ENCODE data around the gene HTRA3.

Gene HTRA3

DNA sequence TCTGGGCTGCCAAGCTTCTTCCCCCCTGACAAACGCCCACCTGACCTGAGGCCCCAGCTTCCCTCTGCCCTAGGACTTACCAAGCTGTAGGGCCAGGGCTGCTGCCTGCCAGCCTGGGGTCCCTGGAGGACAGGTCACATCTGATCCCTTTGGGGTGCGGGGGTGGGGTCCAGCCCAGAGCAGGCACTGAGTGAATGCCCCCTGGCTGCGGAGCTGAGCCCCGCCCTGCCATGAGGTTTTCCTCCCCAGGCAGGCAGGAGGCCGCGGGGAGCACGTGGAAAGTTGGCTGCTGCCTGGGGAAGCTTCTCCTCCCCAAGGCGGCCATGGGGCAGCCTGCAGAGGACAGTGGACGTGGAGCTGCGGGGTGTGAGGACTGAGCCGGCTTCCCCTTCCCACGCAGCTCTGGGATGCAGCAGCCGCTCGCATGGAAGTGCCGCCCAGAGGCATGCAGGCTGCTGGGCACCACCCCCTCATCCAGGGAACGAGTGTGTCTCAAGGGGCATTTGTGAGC lies 37.0 kb downstream of the HTRA3 start:
- in situ Hi-C loops (cut with HindIII; ENCODE audit: low sequenced_read_pairs): no loop called here

- in situ Hi-C loops (cut with HindIII; ENCODE audit: low sequenced_read_pairs): no loop called here
These were observed 37.6 kb downstream of the HTRA3 start for GRCh38 chr4:8307121-8307520.

- in situ Hi-C loops (cut with HindIII; ENCODE audit: low sequenced_read_pairs): no loop called here
These were observed 38.2 kb downstream of the HTRA3 start for GRCh38 chr4:8307714-8308113.

DNA sequence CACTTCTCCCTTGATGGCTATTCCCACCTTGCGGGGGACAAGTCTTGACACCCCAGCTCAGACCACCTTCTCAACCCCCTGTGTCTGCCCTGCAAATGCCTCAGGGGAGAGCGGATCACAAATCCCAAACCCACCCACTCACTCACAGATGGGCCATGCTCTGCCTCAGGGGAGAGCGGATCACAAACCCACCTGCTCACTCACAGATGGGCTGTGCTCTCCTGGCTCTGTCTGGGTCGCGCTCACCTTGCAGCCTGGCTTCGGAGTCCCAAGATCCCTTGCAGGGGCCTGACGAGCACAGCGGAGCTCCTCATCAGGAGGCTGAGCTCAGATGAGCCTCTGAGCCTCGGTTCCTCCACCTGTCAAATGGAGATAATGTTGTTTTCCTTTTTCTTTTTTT lies 38.6 kb downstream of the HTRA3 start:
- in situ Hi-C loops (cut with HindIII; ENCODE audit: low sequenced_read_pairs): no loop called here

- in situ Hi-C loops (cut with HindIII; ENCODE audit: low sequenced_read_pairs): no loop called here
These were observed 39.6 kb downstream of the HTRA3 start for GRCh38 chr4:8308856-8309771.

DNA sequence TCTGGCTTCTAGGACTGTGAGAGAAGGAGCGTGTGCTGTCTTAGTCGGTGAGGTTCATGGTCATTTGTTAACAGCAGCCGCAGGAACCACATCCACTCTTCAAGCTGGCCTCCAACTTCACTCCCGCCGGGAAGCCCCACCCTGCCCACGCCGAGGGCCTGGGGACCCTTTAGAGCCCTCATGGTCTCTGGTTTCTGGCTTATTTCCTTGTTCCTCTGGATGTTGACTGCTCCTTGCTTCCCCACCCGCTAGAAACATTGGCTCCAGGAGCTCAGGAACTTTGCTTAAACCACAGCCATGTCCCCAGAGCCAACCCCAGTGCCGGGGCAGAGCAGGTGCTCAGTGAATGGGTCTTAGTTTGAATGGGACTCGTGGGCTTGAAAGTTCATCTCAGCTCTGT lies 40.8 kb downstream of the HTRA3 start:
- in situ Hi-C loops (cut with HindIII; ENCODE audit: low sequenced_read_pairs): no loop called here

DNA sequence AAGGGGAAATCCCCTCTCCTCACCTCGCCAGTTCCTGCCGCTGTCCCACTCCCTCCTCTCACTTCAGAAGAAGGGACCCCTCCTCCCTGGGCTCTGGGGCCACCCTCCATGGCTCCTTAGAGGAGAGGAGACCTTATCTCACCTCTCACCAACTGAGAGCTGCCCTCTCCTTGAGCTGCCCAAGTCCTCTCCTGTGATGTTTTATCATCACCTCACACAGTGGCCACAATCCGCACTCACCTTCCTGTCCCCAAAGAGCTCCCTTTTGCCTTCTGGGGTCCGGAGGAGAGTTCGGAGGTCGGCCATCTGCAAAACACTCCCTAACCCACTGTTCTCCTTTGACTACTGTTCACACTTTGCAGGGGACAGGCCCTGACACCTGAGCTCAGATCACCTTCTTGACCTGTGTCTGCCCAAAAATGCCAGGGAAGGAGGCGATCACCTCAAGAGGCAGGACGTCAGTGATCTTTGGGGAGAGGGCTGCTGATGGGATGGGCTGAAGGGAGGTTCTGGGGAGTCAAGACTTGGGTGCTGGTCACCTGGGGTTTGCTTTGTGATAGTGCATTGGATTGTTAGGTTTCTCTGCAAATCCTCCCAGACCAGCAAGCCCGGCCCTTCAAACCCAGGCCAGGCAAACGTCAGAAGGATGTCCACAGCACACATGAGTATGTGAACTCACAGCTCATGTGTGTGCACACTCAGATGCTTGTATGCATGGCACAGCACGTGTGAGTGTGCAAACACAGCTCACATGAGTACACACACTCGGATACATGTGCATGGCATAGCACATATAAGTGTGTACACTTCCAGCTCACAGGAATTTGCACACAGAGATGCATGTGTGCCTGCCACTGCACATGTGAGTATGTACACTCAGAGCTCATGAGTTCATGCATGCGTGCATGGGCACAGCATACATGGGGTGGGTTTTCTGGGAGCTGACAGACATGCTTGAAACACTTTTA lies 41.8 kb downstream of the HTRA3 start:
- in situ Hi-C loops (cut with HindIII; ENCODE audit: low sequenced_read_pairs): no loop called here

DNA sequence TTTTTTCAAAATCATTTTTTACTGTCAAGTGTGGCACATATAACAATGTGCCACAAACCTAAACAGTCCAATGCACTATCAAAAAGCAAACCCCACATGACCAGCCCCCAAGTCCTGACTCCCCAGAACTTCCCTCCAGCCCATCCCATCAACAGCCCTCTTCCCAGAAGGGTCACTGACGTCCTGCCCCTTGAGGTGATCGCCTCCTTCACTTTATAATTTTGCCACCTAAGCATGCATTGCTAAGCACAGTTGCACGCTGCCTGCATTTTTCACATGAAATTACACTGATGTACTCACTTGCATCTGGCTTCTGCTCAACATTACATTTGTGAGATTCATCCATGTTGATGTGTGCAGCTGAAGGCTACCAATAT lies 42.5 kb downstream of the HTRA3 start:
- in situ Hi-C loops (cut with HindIII; ENCODE audit: low sequenced_read_pairs): no loop called here

- in situ Hi-C loops (cut with HindIII; ENCODE audit: low sequenced_read_pairs): no loop called here
These were observed 43.4 kb downstream of the HTRA3 start for GRCh38 chr4:8312976-8313375.

- in situ Hi-C loops (cut with HindIII; ENCODE audit: low sequenced_read_pairs): loop anchor here (5.0 kb wide), 2 partner anchors 62 to 92 kb away; no protein-coding TSS in a partner anchor
These were observed 45.2 kb downstream of the HTRA3 start for GRCh38 chr4:8314691-8315255.

- in situ Hi-C loops (cut with HindIII; ENCODE audit: low sequenced_read_pairs): loop anchor here (5.0 kb wide), 2 partner anchors 63 to 93 kb away; no protein-coding TSS in a partner anchor
These were observed 46.1 kb downstream of the HTRA3 start for GRCh38 chr4:8315435-8316250.

- in situ Hi-C loops (cut with HindIII; ENCODE audit: low sequenced_read_pairs): loop anchor here (5.0 kb wide), 2 partner anchors 64 to 94 kb away; no protein-coding TSS in a partner anchor
These were observed 46.8 kb downstream of the HTRA3 start for GRCh38 chr4:8316251-8316771.

DNA sequence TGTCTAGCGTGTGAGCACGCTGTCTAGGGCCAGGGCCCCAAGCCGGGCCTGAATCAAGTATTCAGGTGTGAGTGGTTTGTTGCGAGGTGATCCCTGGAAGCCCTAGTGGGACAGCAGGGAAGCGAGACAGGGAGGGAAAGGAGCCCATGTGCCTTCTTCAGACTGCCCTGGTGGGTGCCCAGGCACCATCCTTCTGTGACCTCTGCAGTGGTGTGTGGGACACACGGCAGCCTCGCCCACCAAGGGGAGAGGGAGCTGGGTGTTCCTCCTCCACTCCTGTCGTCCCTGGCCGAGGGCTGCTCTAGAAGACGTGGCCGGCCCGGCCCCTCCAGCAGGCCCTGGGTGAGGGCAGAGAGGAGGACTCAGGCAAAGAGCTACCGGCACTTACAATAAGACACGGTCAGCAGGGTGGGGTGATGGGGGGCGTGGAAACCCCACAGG lies 47.4 kb downstream of the HTRA3 start:
- in situ Hi-C loops (cut with HindIII; ENCODE audit: low sequenced_read_pairs): loop anchor here (5.0 kb wide), 2 partner anchors 65 to 95 kb away; no protein-coding TSS in a partner anchor

- in situ Hi-C loops (cut with HindIII; ENCODE audit: low sequenced_read_pairs): loop anchor here (5.0 kb wide), 2 partner anchors 65 to 95 kb away; no protein-coding TSS in a partner anchor
These were observed 47.9 kb downstream of the HTRA3 start for GRCh38 chr4:8317474-8317873.

DNA sequence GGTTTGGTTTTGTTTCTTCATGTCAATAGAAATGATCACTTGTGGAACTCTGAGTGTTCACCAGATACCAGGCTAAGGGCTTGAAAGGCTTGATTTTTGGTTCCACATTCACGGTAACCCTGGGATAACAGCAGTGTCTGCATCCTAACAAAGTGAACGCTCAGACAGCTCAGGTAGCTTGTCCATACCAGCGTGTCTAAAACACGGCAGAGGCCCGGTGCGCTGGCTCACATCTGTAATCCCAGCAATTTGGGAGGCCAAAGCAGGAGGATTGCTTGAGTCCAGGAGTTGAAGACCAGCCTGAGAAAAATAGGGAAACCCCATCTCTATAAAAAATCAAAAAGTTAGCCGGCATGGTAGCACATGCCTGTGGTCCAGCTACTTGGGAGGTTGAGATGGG lies 49.0 kb downstream of the HTRA3 start:
- in situ Hi-C loops (cut with HindIII; ENCODE audit: low sequenced_read_pairs): loop anchor here (5.0 kb wide), 2 partner anchors 66 to 96 kb away; no protein-coding TSS in a partner anchor

GRCh38 chr4:8319061-8319460 lies 49.5 kb downstream of the HTRA3 start:
- in situ Hi-C loops (cut with HindIII; ENCODE audit: low sequenced_read_pairs): loop anchor here (5.0 kb wide), 2 partner anchors 67 to 97 kb away; no protein-coding TSS in a partner anchor

- in situ Hi-C loops (cut with HindIII; ENCODE audit: low sequenced_read_pairs): loop anchor here (5.0 kb wide), 2 partner anchors 68 to 98 kb away; no protein-coding TSS in a partner anchor
These were observed 50.3 kb downstream of the HTRA3 start for GRCh38 chr4:8319731-8320385.

- in situ Hi-C loops (cut with HindIII; ENCODE audit: low sequenced_read_pairs): no loop called here
These were observed 50.8 kb downstream of the HTRA3 start for GRCh38 chr4:8320386-8320750.

GRCh38 chr4:8321220-8321619 lies 51.7 kb downstream of the HTRA3 start:
- in situ Hi-C loops (cut with HindIII; ENCODE audit: low sequenced_read_pairs): no loop called here

Measured in endothelial cell of hepatic sinusoid (primary cell).